Prostate gland (tissue), 2 donors: ENCODE results near the gene SLC11A1.

ENCODE experiments used
- CTCF ChIP-seq, 4 experiments: fragments of 200-600 bp in 2 of 4; fragments of 450-650 bp in 2 of 4; sonication (generic) in 2 of 4; IDR thresholded peaks; 1 replicate in 3 of 4; 2 replicates in 1 of 4; pipeline ENCODE4 v1.5.1; 2016 to 2019; ENCODE audit warnings: antibody characterized with exemption in 4 of 4, mild to moderate bottlenecking in 2 of 4, moderate library complexity in 2 of 4
- POLR2A ChIP-seq: fragments of 450-650 bp; IDR thresholded peaks from one replicate; pipeline ENCODE4 v1.6.1; 2016; ENCODE audit warnings: antibody characterized with exemption, mild to moderate bottlenecking
- POLR2AphosphoS5 ChIP-seq: sonication (generic); formaldehyde crosslinking; IDR thresholded peaks from one replicate; pipeline ENCODE4 v1.6.1; 2017; ENCODE audit warnings: antibody characterized with exemption

GRCh38 chr2:218368621-218369153 is 13.4 kb upstream of the SLC11A1 start:
- TF ChIP-seq CTCF (IDR thresholded peaks at IDR 0.05) = peak in 2 of 4 experiments; percentile 11 to 21
- TF ChIP-seq POLR2A = peak; percentile 14
- peak; percentile 2 for TF ChIP-seq POLR2AphosphoS5
